Pericardium fibroblast (primary cell): ENCODE data around the gene CFAP299. TPM values are rescaled to one million over a fixed set of nuclear protein-coding genes. Genes with fewer than 3 reads are reported as not detected.

Experiments used
- total RNA-seq: library from RNA; depleted of rRNA; stranded (reverse); fragments of >200 nt; gene quantifications from 2 replicates; pipeline ENCODE4 v1.2.3, GENCODE V29; 2015

The CFAP299 gene
- not detected in 2 replicates for total RNA-seq

DNA sequence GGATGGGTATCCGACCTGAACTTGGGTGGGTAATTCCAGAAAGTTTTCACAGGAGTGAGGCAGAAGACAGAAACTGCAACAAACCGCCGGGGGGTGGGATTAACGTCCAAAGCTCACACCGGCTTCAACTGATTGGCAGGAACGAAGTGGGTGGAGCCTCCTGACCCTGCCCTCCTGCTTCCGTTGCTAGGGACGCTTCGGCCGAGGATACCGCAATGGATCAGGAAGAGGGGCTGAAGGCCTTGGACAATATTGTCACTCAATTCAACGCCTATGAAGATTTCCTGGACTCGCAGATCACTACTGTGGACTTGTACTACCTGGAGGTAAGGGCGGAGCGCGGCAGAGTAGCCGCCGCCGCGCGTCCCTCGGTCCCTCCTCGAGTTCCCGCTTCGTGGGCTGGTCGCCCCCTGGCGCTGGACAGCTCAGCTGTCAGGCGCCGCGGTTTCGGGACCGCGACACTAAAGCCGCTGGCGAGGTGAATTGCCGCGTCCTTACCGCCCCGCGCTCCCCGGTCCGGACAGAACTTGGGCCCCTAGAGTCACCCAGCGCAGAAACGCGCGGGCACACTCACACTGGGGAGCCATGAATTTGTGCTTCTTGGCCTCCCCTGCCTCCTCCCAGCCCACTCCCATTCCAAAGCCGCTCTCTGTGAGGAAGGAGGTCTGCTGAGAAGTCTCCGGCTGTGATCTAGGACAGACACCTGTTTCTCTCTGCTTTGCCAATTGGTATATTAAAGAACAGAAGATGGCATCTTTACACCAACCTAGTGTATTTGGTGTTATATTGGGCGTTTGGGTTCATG is at the start of gene CFAP299:
TSS of gene CFAP299 (plus strand) at position 177 of the 805 bp plus-strand sequence.

Other genes starting within 250 kb of the CFAP299 start
- 2.2 and 6.2 TPM in 2 replicates for gene PRDM8, start 138.2 kb upstream of the CFAP299 start, total RNA-seq
- gene FGF5, start 69.1 kb upstream of the CFAP299 start, total RNA-seq = 0.12 and 1.9 TPM in 2 replicates